ENCODE results near the gene FSTL5. TPM values are rescaled to one million over a fixed set of nuclear protein-coding genes. Genes with fewer than 3 reads are reported as not detected.

Gene FSTL5
- total RNA-seq, 4 donors from 2014 or later: 0.33 to 0.52 (median 0.40) TPM

- Histone ChIP-seq H3K9me3 (no peaks in the 10 kb centered on the region), H3K36me3 (no peaks in the 10 kb centered on the region), H3K27me3 (peaks cover 0 to 21% (median 4%) of the 10 kb centered on the region in 4 donors), H3K4me3 (peak overlapping the region in 1 of 4 donors; percentile 45), H3K27ac (replicated peaks in 1 of 4) (no peak overlapping the region), H3K4me1 (peaks cover 0 to 13% (median 11%) of the 10 kb centered on the region in 4 donors)
- no peak for DNase-seq (ENCODE audit: extremely low spot score)
- no peak for TF ChIP-seq EP300 (IDR thresholded peaks at IDR 0.05)
- TF ChIP-seq POLR2A (IDR thresholded peaks at IDR 0.05; ENCODE audit: low read depth): no peak
- no peak for TF ChIP-seq POLR2AphosphoS5 (IDR thresholded peaks at IDR 0.05)
- TF ChIP-seq CTCF (IDR thresholded peaks at IDR 0.05): no peak
- intact Hi-C loops (cut with DNase I): no loop called here
These were observed 1.2 kb upstream of the FSTL5 start for GRCh38 chr4:162164906-162165510.

- Histone ChIP-seq H3K27ac (replicated peaks in 1 of 4) (no peak overlapping the region), H3K4me3 (no peak overlapping the region), H3K36me3 (no peaks in the 10 kb centered on the region), H3K9me3 (no peaks in the 10 kb centered on the region), H3K27me3 (peaks cover 0 to 17% (median 4%) of the 10 kb centered on the region in 4 donors), H3K4me1 (peaks cover 0 to 13% (median 11%) of the 10 kb centered on the region in 4 donors)
- 25% methylated on average over 2 of the region's 2 CpGs for WGBS
- no peak for DNase-seq (ENCODE audit: extremely low spot score)
- TF ChIP-seq POLR2AphosphoS5 (IDR thresholded peaks at IDR 0.05) (no peak), EP300 (IDR thresholded peaks at IDR 0.05) (no peak), POLR2A (IDR thresholded peaks at IDR 0.05; ENCODE audit: low read depth) (no peak), CTCF (IDR thresholded peaks at IDR 0.05) (no peak)
- intact Hi-C loops (cut with DNase I): no loop called here
These were observed 1.1 kb downstream of the FSTL5 start for GRCh38 chr4:162162672-162163071.

GRCh38 chr4:162157241-162157640 lies 6.6 kb downstream of the FSTL5 start:
- H3K27me3 ChIP-seq: no peaks in the 10 kb centered on the region
- intact Hi-C loops (cut with DNase I): no loop called here
- H3K27ac ChIP-seq (replicated peaks in 1 of 4): no peak overlapping the region
- TF ChIP-seq POLR2AphosphoS5 (IDR thresholded peaks at IDR 0.05) (no peak), EP300 (IDR thresholded peaks at IDR 0.05) (no peak), POLR2A (IDR thresholded peaks at IDR 0.05; ENCODE audit: low read depth) (no peak)
- 65% methylated on average over 2 of the region's 2 CpGs for WGBS
- no peaks in the 10 kb centered on the region for H3K36me3 ChIP-seq
- no peaks in the 10 kb centered on the region for H3K9me3 ChIP-seq
- H3K4me1 ChIP-seq: no peaks in the 10 kb centered on the region
- DNase-seq (ENCODE audit: extremely low spot score): no peak
- H3K4me3 ChIP-seq: no peak overlapping the region

GRCh38 chr4:162154862-162155540 lies 8.8 kb downstream of the FSTL5 start:
- no peaks in the 10 kb centered on the region for H3K36me3 ChIP-seq
- H3K4me1 ChIP-seq: no peaks in the 10 kb centered on the region
- H3K4me3 ChIP-seq: no peak overlapping the region
- intact Hi-C loops (cut with DNase I): no loop called here
- no peaks in the 10 kb centered on the region for H3K27me3 ChIP-seq
- 81% methylated on average over 7 of the region's 7 CpGs for WGBS
- DNase-seq (ENCODE audit: extremely low spot score): no peak
- TF ChIP-seq POLR2A (IDR thresholded peaks at IDR 0.05; ENCODE audit: low read depth) (no peak), EP300 (IDR thresholded peaks at IDR 0.05) (no peak), CTCF (IDR thresholded peaks at IDR 0.05) (no peak), POLR2AphosphoS5 (IDR thresholded peaks at IDR 0.05) (no peak)
- H3K9me3 ChIP-seq: no peaks in the 10 kb centered on the region
- no peak overlapping the region for H3K27ac ChIP-seq (replicated peaks in 1 of 4)

- WGBS: 40% methylated on average over 4 of the region's 4 CpGs
These were observed 11.9 kb downstream of the FSTL5 start for GRCh38 chr4:162151850-162152249.

More at GRCh38 chr4:162151850-162152249, 11.9 kb downstream of the FSTL5 start:
- Histone ChIP-seq H3K4me3 (no peak overlapping the region), H3K27me3 (no peaks in the 10 kb centered on the region), H3K4me1 (no peaks in the 10 kb centered on the region), H3K36me3 (no peaks in the 10 kb centered on the region), H3K27ac (replicated peaks in 1 of 4) (no peak overlapping the region), H3K9me3 (no peaks in the 10 kb centered on the region)
- intact Hi-C loops (cut with DNase I): no loop called here
- no peak for DNase-seq (ENCODE audit: extremely low spot score)
- TF ChIP-seq POLR2A (IDR thresholded peaks at IDR 0.05; ENCODE audit: low read depth): no peak
- TF ChIP-seq EP300 (IDR thresholded peaks at IDR 0.05): no peak
- TF ChIP-seq CTCF (IDR thresholded peaks at IDR 0.05): no peak
- TF ChIP-seq POLR2AphosphoS5 (IDR thresholded peaks at IDR 0.05): no peak
